Heart left ventricle (tissue), 13 donors: ENCODE data around the gene AMIGO3.

Experiments
- CTCF ChIP-seq, 12 donors: fragments of 200-600 bp; sonication (generic) in 4 of 12; IDR thresholded peaks; one replicate each; pipeline versions ENCODE4 v1.5.0 to v1.8.0; 2018 to 2022; ENCODE audit warnings: antibody characterized with exemption in 12 of 12, mild to moderate bottlenecking in 5 of 12
- POLR2A ChIP-seq, 2 donors: fragments of 450-650 bp; IDR thresholded peaks; one replicate each; pipeline ENCODE4 v1.6.1; 2017; ENCODE audit warnings: antibody characterized with exemption in 2 of 2, mild to moderate bottlenecking in 2 of 2, moderate library complexity in 2 of 2
- donor health status: ischemic (EF 13 %, LVEDD 7.1; RV severe dilation, severe dysfunction).
- donor health status: DM: no; HTN: yes; CAD: no.
- donor health status: DM: no; HTN: no; CAD: no.
- donor health status: ischemic (EF 25% LVEDD 6.9; RV normal size, moderate dysfunction).
- donor health status: ischemic (EF 25% LVEDD 5.7; RV mildly dilated, moderate dysfunction).
- donor health status: ischemic (EF 35%, LVEDD 5.7; RV mildly dilated, moderate dysfunction).
- donor health status: nonischemic (EF 11% LVEDD 7.7; RV severe dilation, severe dysfunction).
- donor health status: DM: yes; HTN: yes; CAD: no.
- donor health status: PGD.
- donor health status: ischemic (EF 29% LVEDD 5.4; RV normal size, mild dysfunction).
- donor health status: nonischemic (EF 23%, LVEDD 6.1; RV moderate dilation, normal function).

- TF ChIP-seq CTCF (IDR thresholded peaks at IDR 0.05) (no peak), POLR2A (IDR thresholded peaks at IDR 0.05) (no peak)
These were observed 3.4 kb upstream of the AMIGO3 start for GRCh38 chr3:49722896-49723295.
